ENCODE results near the gene SYNM.

The SYNM gene

DNA sequence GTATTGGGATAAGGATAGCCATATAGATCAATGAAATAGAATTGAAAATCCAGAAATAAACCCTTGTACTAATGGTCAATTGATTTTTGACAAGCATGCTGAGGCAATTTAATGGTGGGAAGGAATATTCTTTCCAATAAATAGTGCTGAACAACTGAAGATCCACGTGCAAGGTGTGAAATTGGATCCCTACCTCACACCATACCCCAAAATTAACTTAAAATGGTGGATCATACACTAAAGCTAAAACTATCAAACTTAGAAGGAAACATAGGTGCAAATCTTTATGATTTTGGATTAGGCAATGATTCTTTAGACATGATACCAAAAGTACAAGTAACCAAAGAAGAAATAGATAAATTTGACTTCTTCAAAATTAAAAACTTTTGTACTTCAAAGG is 22.1 kb upstream of the SYNM start:
- TF ChIP-seq OSR1 (CRISPR knock-in tag; IDR thresholded peaks at IDR 0.05) (no peak), ZFP30 (CRISPR knock-in tag; IDR thresholded peaks at IDR 0.05) (no peak), GLIS3 (CRISPR knock-in tag; IDR thresholded peaks at IDR 0.05) (no peak), SNAI2 (CRISPR knock-in tag; IDR thresholded peaks at IDR 0.05) (no peak), CSDC2 (CRISPR knock-in tag; IDR thresholded peaks at IDR 0.05) (no peak), TCF4 (CRISPR knock-in tag; IDR thresholded peaks at IDR 0.05; ENCODE audit: borderline replicate concordance) (no peak), PPARA (CRISPR knock-in tag; IDR thresholded peaks at IDR 0.05; ENCODE audit: borderline replicate concordance) (no peak), ZFP3 (CRISPR knock-in tag; IDR thresholded peaks at IDR 0.05) (no peak), ESRRG (CRISPR knock-in tag; IDR thresholded peaks at IDR 0.05) (no peak), TOX (CRISPR knock-in tag; IDR thresholded peaks at IDR 0.05; ENCODE audit: borderline replicate concordance) (no peak), RARB (CRISPR knock-in tag; IDR thresholded peaks at IDR 0.05) (no peak), ISL1 (CRISPR knock-in tag; IDR thresholded peaks at IDR 0.05) (no peak), ZNF70 (CRISPR knock-in tag; IDR thresholded peaks at IDR 0.05) (no peak), ARNTL (CRISPR knock-in tag; IDR thresholded peaks at IDR 0.05; ENCODE audit: borderline replicate concordance, low read depth) (no peak), CSRNP3 (CRISPR knock-in tag; IDR thresholded peaks at IDR 0.05) (no peak), ZNF8 (CRISPR knock-in tag; IDR thresholded peaks at IDR 0.05) (no peak), CREB5 (CRISPR knock-in tag; IDR thresholded peaks at IDR 0.05; ENCODE audit: low read depth) (no peak), TSHZ2 (CRISPR knock-in tag; IDR thresholded peaks at IDR 0.05) (no peak)
- no peak for ATAC-seq

- no peak for ATAC-seq
- TF ChIP-seq, protein P1, sequence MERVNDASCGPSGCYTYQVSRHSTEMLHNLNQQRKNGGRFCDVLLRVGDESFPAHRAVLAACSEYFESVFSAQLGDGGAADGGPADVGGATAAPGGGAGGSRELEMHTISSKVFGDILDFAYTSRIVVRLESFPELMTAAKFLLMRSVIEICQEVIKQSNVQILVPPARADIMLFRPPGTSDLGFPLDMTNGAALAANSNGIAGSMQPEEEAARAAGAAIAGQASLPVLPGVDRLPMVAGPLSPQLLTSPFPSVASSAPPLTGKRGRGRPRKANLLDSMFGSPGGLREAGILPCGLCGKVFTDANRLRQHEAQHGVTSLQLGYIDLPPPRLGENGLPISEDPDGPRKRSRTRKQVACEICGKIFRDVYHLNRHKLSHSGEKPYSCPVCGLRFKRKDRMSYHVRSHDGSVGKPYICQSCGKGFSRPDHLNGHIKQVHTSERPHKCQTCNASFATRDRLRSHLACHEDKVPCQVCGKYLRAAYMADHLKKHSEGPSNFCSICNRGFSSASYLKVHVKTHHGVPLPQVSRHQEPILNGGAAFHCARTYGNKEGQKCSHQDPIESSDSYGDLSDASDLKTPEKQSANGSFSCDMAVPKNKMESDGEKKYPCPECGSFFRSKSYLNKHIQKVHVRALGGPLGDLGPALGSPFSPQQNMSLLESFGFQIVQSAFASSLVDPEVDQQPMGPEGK (CRISPR knock-in tag; IDR thresholded peaks at IDR 0.05; ENCODE audit: borderline replicate concordance) = no peak
- TF ChIP-seq SNAI2 (CRISPR knock-in tag; IDR thresholded peaks at IDR 0.05) (no peak), BACH2 (CRISPR knock-in tag; IDR thresholded peaks at IDR 0.05; ENCODE audit: borderline replicate concordance) (no peak), CREB5 (CRISPR knock-in tag; IDR thresholded peaks at IDR 0.05; ENCODE audit: low read depth) (no peak), OSR1 (CRISPR knock-in tag; IDR thresholded peaks at IDR 0.05) (no peak), CSRNP3 (CRISPR knock-in tag; IDR thresholded peaks at IDR 0.05) (no peak), TSHZ2 (CRISPR knock-in tag; IDR thresholded peaks at IDR 0.05) (no peak), CSDC2 (CRISPR knock-in tag; IDR thresholded peaks at IDR 0.05) (no peak), ZNF70 (CRISPR knock-in tag; IDR thresholded peaks at IDR 0.05) (no peak), ESRRG (CRISPR knock-in tag; IDR thresholded peaks at IDR 0.05) (no peak), GLIS3 (CRISPR knock-in tag; IDR thresholded peaks at IDR 0.05) (no peak), ZNF8 (CRISPR knock-in tag; IDR thresholded peaks at IDR 0.05) (no peak), PPARA (CRISPR knock-in tag; IDR thresholded peaks at IDR 0.05; ENCODE audit: borderline replicate concordance) (no peak), TCF4 (CRISPR knock-in tag; IDR thresholded peaks at IDR 0.05; ENCODE audit: borderline replicate concordance) (no peak), ARNTL (CRISPR knock-in tag; IDR thresholded peaks at IDR 0.05; ENCODE audit: borderline replicate concordance, low read depth) (no peak), RARB (CRISPR knock-in tag; IDR thresholded peaks at IDR 0.05) (no peak), ZFP3 (CRISPR knock-in tag; IDR thresholded peaks at IDR 0.05) (no peak), ZNF565 (CRISPR knock-in tag; conservative IDR thresholded peaks at IDR 0.05; ENCODE audit: low read depth) (no peak), ISL1 (CRISPR knock-in tag; IDR thresholded peaks at IDR 0.05) (no peak)
These were observed 19.9 kb upstream of the SYNM start for GRCh38 chr15:99084965-99085364.

Measured in SK-N-SH treated with all-trans-retinoic acid at 6 μM for 48 hours (cell line).